Activated CD4-positive, CD25-positive, alpha-beta regulatory T cell treated with anti-CD3 and anti-CD28 coated beads, Interleukin-2, amount 50 U/mL, for 16 hours (primary cell): Measurements from ENCODE around the gene ABLIM2.

Experiments
- DNase-seq: peaks from one replicate; pipeline ENCODE4 v3.0.0-alpha.2; 2020; ENCODE audit warnings: low read depth, low spot score

Gene ABLIM2

DNA sequence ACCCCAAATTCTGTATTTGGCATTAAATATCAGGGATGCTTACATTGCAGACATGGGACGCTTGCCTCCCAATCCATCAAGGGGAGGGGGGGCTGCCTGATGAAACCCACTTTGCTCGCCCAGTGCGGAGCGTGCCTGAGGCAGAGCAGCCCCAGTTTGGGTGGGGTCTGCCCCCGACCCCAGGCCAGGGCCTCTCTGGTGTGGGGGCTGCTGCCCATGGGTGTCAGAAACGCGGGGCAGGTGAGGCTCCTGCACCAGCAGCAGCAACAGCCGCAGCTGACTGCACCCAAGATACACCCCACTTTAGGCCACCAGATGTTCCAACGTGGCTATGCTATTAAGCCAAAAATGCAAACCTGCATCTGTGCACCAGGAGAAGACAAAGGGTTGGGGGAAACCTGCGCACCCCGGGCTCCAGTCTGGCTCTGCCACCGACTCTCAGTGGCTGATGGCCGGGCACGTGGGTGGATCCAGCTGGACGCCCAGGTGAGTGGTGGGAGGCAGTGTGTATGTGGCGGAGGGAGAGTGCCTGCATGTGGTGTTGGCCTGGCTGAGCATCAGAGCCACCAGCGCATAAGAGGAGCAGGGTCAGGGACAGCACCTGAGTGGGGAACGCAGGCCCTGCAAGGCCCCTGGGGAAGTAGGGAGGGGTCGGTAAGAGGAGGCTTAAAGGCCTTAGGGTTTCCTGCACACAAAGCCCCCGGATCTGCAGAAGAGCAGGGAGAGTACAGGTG, 86.2 kb downstream of the ABLIM2 start:
- no peak for DNase-seq

DNA sequence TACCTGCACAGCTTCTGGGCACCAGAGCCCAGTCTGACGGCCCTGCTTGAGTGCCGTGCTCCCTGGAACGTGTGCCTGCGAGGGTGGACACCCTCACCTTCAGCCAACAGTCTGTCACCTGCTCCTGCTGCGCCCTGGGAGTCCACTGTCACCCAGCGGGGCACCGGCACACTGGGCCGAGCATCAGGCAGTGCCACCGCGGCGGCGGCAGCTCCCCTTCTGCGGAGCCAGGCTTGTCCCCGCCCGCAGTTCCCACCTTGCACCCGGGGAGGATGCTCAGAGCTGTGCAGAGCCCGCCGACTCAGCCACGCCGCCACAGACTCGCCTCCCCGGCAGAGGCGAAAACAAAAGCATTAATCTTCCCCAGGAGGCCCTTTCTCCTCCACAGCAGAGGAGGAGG, 86.8 kb downstream of the ABLIM2 start:
- no peak for DNase-seq

DNA sequence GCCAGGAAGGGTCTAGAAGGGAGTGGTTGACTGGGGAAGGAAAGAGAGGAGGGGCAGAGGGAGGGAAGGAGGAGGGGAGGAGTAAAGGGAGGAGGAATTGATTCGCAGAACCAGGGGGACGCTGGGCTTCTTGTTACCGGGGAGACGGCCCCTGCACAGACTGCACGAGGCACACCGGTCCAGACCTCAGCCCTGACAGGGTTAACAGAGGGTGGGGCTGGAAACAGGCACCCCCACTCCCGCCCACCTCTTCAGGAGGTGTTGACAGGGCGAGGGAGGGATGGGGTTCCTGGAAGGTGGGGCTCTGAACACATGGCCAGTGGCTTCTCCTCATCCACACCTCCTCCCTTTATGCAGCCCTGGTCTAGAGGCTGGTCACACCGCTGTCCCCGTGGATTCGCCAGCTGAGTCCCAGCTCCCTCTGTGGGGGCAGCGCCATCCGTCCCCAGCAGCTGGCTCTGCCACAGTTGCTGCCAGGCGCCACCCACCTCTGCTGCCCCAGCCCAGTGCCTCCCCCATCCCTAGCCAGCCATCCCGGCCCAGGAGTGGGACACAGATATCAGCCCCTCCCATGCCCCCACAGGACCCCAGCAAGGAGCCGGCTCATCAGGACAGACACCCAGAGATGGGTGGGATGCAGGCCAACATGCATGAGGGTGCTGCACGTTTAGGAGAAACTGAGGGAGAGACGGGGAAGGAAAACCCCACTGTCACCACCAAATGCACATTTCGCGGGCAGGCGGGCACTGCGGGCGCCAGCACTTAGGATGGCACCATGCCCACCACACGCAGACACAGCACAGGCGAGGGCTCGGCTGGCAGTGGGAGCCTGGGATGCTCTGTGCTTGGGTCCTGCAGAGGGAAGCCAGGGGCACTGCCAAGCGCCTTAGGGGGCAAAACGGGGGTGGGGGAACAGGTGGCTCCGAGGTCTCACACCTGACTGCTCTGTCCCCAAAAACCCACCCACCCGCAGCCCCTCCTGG, 87.6 kb downstream of the ABLIM2 start:
- DNase-seq = no peak

DNA sequence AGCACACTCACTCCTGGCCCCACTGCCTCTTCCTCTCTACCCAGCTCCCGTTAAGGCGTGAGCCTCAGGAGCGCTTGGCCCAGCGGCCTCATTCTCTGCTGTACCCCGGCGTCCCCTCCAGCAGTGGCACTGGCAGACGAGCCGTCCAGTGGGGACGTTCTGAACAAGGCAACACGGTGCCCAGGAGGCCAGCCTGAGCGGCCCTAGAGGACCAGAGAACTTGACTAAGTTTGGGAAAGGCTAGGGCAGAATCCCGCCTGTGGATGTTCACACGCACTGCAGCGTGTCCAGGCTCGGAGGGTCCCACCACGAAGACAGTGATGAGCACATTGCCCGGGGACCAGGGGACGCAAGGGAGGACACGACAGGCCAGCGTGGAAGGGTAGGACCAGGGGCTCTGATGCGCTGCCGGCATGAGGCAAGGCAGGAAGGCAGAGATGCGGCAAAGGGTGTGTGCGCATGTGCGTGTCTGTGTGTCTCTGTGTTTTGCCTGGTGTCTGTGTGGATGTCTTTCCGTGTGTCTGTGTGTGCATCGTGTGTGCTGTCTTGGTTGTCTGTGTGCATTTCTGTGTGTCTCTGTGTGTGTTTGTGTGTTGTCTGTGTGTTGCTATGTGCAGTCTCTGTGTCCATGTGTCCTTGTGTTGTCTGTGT, 89.4 kb downstream of the ABLIM2 start:
- DNase-seq = no peak

DNA sequence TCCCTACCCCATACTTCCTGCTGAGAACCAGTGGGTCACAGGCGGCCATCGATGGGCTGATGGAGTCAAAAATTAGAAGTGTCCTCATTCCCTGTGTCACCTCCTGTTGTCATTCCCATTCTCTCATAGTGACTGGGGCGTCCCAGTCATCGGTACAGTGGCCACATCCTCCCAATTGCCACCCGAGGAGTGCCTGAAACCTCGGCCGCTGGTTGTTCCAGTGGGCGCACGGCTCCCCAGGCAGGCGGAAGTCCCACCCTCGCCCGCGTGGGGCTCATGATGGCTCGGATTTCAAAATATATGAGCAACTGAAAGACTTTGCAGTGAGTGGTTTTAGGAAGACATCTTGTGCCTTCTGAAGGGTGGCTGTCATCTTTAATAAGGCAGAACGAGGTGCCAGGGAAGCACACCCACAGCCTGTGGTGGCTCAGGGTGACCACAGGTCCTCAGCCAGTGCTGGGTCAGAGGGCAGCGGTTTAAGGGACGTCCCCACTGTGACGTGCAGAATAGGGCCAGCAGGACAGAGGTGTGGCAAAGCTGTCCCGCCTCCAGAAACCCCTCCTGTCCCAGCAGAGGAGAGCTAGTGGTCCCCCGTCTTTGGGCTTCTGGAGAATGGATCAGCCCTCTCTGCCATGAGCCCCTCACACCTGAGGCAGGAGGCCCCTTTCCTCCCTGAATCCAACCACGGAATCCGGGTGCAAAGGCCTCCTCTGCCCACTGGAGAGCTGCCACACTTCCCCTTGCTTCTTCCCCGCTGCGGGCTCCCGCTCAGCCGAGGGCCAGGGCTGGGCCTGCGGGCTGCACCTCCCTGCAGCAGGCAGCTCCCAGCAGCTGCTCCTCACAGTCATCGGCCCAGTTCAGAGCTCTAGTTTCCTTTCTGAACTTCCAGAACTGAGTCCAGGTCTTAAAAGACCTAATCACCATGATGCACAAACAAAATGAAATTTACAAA, 90.4 kb downstream of the ABLIM2 start:
- DNase-seq = no peak

DNA sequence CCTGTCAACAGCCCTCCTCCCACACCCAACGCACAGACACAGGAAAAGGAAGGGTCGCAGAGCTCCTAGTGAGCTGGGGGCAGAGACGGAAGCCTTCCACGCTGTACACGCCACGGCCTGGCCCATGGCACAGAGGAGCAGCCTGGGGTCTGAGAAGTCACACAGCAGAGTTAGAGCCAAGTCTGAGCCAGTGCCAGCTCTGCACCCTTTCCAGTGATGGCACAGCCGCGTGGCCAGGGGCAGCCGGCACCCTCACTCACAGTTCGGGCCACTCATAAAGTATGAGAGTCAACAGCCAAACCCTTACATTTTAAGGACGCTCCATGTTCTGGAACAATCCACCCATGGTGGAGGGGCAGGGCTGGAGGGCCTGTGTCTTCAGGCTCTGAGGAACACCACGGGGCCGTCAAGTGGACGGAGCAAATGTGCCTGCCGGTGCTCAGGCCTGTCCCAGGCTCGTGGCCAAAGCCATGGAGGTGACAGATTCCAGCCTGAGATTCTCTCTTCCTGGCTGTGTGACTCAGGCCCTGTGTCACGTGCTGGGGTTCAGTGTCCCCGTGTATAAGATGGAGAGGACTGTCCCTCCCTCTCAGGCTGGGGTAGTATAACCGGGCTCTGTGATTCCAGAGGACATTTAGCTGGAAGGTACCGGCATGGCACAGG, 91.2 kb downstream of the ABLIM2 start:
- DNase-seq = no peak

DNA sequence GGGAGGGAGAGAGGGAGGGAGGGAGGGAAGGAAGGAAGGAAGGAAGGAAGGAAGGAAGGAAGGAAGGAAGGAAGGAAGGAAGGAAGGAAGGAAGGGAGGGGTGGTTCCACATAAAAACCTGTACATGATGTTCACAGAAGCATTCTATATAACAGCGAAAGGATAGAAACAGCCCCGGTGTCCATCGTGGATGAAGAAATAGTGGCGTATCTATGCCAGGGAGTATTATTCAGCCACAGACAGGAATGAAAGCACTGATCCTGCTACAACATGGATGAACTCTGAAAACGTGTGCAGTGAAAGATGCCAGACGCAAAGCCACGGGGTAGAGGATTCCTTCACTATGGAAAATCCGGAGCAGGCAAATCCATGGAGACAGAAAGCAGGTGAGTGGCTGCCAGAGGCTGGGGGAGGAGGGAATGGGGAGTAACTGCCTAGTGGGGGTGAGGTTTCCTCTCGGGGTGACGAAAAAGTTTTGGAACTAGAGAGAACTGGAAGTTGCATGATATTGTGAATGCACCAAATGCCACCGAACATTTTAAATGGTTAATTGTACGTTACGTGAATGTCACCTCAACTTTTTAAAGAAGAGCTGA, 92.2 kb downstream of the ABLIM2 start:
- DNase-seq = no peak

DNA sequence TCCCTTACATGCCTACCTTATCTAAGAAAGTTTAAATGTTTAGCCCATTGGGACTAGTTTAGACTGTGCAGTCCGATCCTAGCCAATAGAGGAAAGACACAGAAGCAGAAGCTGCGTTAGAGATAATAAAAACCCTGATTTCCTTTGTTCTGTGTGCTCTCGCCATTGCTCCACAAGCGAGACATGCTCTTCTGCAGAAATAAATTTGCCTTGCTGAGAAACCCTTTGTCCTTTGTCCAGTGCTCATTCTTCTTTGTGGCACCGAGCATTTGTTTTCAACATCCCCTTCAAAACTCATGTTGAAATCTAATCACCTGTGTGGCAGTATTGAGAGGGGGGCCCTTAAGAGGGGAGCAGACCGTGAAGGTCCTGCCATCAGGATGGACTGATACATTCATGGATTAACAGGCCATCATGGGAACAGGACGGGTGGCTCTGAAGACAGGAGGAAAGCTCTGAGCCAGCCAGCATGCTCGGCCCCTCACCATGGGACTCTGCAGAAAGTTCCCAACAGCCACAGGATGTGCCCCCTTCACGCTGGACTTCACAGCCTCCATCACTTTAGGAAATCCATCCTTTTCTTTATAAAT, 94.5 kb downstream of the ABLIM2 start:
- no peak for DNase-seq

DNA sequence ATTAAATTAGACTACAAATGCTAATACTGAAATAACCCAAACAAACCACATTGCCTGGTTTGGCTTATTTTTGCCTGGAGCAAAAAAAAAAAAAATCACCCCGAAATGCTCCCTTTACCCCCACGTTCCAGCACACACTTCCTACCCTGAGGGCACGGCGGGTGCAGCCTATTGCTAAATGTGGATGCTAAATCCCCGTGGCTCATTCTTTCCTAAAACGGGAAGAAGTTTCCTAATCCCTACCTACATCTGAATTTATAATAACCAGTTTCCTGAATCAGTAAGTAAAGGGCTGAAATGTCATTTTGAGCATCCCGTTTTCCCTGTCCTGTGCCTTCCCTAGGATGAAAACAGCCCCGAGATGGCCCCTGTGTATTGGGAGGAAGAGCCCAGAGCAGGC, 97.0 kb downstream of the ABLIM2 start:
- no peak for DNase-seq

DNA sequence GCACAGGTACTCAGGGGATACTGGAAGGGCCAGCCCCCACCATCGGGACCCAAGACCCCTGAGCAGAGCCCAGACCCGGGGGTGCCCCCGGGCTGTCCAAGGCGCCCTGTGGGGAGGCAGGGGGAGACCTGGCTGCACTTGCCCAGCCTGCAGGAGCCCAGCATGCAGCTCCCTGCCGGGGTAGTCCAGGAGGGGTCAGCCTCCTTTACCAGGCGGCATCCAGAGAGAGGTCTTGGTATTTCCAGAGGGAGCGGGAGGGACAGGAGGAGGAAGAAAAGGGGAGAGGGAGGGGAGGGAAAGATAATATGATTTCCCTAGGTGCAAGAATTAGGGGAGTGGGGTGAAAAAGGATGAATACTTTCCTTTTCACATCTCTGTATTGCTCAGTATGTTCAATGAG, 97.5 kb downstream of the ABLIM2 start:
- DNase-seq = no peak

DNA sequence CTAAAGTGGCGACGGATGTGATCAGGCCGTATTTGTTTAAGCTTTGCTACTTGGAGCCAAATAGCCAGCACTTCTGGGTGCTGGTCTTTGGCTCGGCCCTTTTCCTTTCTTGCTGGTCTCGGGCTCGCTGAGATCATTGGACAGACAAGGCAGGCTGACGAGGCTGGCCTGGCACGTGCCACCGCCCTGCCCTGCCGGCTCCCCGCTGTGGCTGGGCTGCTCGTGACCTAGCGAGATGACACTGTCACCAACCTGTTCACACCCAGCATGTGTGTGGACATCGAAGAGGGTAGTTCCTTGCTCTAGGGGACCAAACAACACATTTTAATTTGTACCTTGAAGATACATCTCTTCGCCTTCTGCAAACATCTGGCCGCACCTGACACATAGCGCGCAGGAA, 98.0 kb downstream of the ABLIM2 start:
- DNase-seq = no peak

DNA sequence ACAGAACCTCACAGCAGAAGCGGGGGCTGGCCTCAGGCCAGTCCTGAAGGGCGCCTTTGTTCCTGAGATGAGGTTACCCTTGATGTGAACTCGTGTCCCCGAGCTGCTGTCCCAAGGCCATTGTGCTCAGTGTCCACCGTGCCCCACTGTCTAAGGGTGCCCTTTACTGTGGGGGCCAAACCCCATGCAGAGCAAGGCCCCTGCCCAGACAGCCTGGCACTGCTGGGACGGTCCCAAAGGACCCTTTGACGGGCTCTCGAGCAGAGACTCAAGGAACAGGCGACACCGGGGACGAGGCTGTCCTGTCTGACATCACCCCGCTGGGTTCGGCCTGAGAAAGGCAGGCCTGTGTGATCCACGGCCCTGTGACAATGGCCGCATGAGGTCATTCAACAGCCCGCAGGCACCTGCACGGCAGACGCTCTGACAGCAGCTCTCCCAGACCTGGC, 100.6 kb downstream of the ABLIM2 start:
- no peak for DNase-seq

DNA sequence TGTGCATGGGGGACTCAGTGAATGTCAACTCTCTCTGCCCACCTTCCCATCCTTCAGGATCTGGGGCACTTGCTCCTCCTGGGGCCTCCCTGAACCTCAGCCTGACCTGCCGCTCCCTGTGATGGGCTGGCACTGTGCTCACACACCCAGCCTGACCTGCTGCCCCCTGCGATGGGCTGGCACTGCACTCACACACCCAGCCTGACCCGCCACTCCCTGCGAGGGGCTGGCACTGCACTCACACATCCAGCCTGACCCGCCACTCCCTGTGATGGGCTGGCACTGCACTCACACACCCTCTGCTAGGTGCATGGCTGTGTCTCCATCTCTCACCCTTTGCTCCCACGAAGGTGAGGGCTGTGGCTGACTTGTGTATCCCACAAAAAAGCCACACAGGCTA, 103.4 kb downstream of the ABLIM2 start:
- DNase-seq = no peak

DNA sequence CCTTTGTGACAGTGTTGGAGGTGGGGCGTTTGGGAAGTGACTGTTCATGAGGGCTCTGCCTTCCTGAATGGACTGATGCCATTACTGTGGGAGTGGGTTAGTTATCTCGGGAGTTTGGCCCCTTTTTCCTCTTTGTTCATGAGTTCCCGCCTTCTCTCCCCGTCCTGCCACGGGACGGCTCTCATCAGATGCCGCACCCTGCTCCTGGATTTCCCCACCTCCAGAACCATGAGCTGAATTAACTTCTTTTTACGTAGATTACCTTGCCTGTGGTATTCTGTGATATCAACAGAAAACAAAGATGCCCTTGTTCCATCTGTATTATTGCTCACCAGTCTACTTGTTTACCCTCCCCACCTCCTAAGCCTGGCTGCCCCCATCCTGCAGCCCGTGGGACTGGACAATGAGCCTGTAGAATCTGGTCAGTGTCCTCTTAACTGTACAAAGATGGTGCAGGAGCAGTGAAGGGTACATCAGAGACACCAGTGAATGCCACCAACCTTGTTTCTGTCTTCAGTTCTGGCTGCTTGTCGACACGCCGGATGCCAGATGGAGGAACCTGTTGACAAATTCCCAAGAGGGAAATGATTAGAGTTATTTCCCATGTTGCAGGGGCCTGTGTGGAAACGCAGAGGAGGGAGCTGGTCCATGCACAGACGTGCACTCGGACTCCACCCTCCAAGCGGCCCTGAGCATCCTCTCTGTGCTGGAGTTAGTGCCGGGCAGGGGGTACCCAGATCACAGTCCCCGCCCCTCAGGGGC, 104.7 kb downstream of the ABLIM2 start:
- no peak for DNase-seq

DNA sequence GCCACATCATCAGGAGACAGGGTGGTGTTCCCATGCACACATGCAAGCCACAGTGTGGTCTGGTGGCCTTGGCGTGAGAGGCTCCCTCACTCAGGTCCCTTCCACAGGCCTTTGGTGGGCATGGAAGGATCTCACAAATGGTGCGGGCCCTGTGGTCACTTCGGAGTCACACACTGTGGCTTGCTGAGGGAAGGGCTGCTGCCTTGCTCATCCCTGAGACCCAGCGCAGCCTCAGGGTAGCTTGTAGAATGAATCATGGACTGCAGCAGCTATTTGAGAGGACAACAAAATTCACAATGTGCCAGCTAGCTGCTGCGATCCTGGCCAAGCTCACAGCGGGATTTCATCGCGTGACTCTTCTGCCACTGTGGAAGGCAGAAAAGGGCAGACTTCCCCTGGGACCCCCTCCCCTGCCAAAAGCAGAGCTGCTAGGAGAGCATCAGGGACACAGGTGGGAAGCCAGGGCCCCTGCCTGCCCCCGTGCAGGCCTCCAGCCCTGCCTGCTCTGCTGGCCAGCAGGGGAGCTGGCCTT, 106.4 kb downstream of the ABLIM2 start:
- DNase-seq = no peak

DNA sequence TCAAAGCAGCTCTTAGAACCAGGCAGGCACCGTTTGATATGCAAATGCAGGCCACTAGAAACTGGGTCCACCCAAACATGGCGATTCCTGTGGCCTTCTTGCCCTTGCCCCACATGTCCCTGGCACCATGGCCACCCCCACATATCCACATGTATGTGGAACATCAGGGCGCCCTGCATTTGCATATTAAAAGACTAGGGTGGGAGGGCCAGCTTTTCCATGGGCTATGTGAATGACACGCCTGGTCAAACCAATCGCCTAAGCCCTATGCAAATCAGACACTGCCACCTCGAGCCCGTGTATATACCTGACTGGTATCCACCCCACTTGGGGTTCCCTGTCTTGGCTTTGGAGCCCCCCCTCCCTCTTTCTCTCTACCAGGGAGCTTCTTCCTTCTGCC, 107.0 kb downstream of the ABLIM2 start:
- no peak for DNase-seq

DNA sequence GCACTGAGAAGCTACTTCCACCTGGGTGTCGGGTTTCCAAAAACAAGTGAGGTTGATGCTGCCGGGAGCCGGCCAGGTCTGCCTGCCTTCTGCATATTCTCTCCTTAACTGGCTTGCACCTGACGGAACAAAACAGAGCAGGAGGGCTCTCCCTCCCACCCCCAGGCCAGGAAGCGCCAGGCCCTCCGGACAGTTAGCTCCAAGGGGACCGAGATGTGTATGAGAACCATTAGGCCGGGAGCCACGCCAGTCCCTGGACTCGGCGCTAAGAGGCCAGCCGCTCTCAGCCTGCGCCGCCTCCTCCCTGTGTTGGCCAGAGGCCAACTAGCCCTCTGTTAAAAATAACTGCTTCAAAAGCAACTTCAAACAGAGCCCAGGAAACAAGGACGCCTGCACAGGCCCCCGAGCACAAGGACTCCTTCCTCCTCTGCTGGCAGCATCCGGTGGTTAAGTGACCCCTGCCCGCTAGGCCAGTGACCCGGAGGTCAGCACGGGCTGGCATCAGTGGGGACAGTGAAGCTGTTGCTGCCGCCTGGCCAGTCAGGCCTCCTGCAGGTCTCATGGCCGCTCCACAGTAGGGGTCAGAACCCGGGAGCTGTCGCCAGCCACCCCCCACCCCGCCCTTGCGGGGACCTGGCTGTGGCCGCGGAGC, 107.9 kb downstream of the ABLIM2 start:
- no peak for DNase-seq

DNA sequence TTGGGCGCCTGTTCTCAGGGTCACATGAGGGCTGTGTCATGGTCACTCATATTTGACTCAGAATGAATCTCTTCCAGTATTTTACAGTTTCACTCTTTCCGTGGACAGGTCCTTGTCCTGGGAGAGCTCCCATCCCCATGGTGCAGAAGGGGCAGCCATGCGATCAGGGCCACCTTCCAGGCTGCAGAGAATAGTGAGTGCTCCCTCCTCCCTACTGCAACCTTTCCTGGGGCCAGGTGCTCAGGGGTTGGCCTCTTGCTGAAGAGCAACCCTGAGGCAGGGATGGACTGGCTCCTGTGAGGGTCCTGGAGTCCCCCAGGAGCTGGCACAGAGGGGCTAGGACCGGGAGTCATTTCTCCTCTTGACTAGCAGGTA, 108.4 kb downstream of the ABLIM2 start:
- DNase-seq = no peak
